ENCODE results near the gene SRGAP1.

The SRGAP1 gene

DNA sequence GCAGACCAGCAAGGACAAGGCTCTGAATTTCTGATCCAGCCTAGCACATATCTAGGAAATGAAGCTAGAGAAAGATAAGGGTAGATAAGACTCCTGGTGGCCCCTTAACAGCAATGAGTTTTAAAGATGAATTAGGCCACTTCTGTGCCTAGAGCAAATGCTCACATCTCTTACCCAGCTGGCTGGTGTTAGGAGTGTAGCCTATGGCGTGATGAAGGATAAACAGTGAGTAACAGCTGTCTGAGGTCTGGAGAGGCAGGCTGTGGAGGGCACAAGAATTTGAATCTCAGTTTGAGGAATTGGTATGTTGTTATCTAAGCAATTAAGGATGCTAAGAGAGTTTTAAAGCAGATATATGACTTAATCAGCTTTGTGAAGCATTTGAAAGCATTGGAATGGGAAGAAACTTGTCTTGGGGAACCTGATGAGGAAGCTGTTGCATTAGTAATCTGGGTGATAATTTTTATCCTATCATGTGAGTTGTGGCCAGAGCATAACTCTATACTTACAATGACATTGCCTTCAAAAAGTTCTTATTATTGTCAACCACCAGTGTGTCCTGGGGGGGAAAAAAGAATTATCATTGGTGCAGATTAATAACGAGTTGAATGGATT, 161.8 kb downstream of the SRGAP1 start:
- Histone ChIP-seq H4K20me1 (ENCODE audit: insufficient read depth, low read length) (no peaks in the 10 kb centered on the region), H3K79me2 (ENCODE audit: low read length) (no peaks in the 10 kb centered on the region), H3K4me1 (ENCODE audit: low read length) (no peaks in the 10 kb centered on the region), H3K27ac (ENCODE audit: low read length) (no peak overlapping the region), H2AFZ (ENCODE audit: low read length) (no peak overlapping the region), H3K4me2 (ENCODE audit: low read depth, low read length) (no peak overlapping the region), H3K27me3 (replicated peaks; ENCODE audit: insufficient read depth, low read length) (no peaks in the 10 kb centered on the region), H3K9ac (ENCODE audit: low read length) (no peak overlapping the region), H3K9me2 (replicated peaks; ENCODE audit: insufficient read depth, low read length) (no peaks in the 10 kb centered on the region), H3K4me3 (ENCODE audit: low read length) (no peak overlapping the region), H3K9me3 (replicated peaks; ENCODE audit: insufficient read depth, low read length) (no peaks in the 10 kb centered on the region), H3F3A (ENCODE audit: insufficient read depth, low read length) (no peaks in the 10 kb centered on the region), H3K36me3 (replicated peaks; ENCODE audit: insufficient read depth, low read length) (no peaks in the 10 kb centered on the region)
- DNase-seq = no peak
- TF ChIP-seq CTCF (IDR thresholded peaks at IDR 0.05; ENCODE audit: low read length) = no peak
- TF ChIP-seq EZH2 (optimal IDR thresholded peaks at IDR 0.05; ENCODE audit: low read depth, low read length) = no peak
- TF ChIP-seq EZH2phosphoT487 (IDR thresholded peaks at IDR 0.05; ENCODE audit: low read length) = no peak

- DNase-seq = no peak
- Histone ChIP-seq H2AFZ (ENCODE audit: low read length) (no peak overlapping the region), H4K20me1 (ENCODE audit: insufficient read depth, low read length) (no peaks in the 10 kb centered on the region), H3K4me3 (ENCODE audit: low read length) (no peak overlapping the region), H3K27me3 (replicated peaks; ENCODE audit: insufficient read depth, low read length) (no peaks in the 10 kb centered on the region), H3K9me3 (replicated peaks; ENCODE audit: insufficient read depth, low read length) (no peaks in the 10 kb centered on the region), H3F3A (ENCODE audit: insufficient read depth, low read length) (no peaks in the 10 kb centered on the region), H3K27ac (ENCODE audit: low read length) (no peak overlapping the region), H3K4me2 (ENCODE audit: low read depth, low read length) (no peak overlapping the region), H3K9ac (ENCODE audit: low read length) (no peak overlapping the region), H3K79me2 (ENCODE audit: low read length) (no peaks in the 10 kb centered on the region), H3K4me1 (ENCODE audit: low read length) (no peaks in the 10 kb centered on the region), H3K36me3 (replicated peaks; ENCODE audit: insufficient read depth, low read length) (no peaks in the 10 kb centered on the region), H3K9me2 (replicated peaks; ENCODE audit: insufficient read depth, low read length) (no peaks in the 10 kb centered on the region)
- TF ChIP-seq CTCF (IDR thresholded peaks at IDR 0.05; ENCODE audit: low read length) (no peak), EZH2 (optimal IDR thresholded peaks at IDR 0.05; ENCODE audit: low read depth, low read length) (no peak), EZH2phosphoT487 (IDR thresholded peaks at IDR 0.05; ENCODE audit: low read length) (no peak)
Measured at GRCh38 chr12:64007853-64008252, 163.4 kb downstream of the SRGAP1 start.

DNA sequence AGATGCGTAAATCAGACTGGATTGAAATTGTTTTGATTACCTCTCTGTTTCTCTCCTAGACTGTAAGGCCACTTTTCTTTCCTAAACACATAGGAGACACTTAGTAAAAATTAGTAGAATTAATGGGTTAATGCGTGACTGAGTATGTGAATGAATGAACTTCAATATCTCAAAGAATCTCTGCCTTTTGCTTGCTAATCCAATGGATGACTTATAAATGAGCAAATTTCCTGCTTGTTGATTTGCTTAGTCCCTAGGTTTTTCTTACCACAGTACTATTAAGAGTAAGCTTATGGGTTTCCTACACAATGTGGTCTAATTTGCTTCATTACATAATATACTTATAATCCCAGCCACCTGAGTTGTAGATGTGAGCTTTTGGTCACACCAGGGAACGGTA, 164.1 kb downstream of the SRGAP1 start:
- Histone ChIP-seq H3K27me3 (replicated peaks; ENCODE audit: insufficient read depth, low read length) (no peaks in the 10 kb centered on the region), H3K9ac (ENCODE audit: low read length) (no peak overlapping the region), H3K9me3 (replicated peaks; ENCODE audit: insufficient read depth, low read length) (no peaks in the 10 kb centered on the region), H3K4me2 (ENCODE audit: low read depth, low read length) (no peak overlapping the region), H3F3A (ENCODE audit: insufficient read depth, low read length) (no peaks in the 10 kb centered on the region), H3K79me2 (ENCODE audit: low read length) (no peaks in the 10 kb centered on the region), H3K36me3 (replicated peaks; ENCODE audit: insufficient read depth, low read length) (no peaks in the 10 kb centered on the region), H3K9me2 (replicated peaks; ENCODE audit: insufficient read depth, low read length) (no peaks in the 10 kb centered on the region), H3K4me1 (ENCODE audit: low read length) (no peaks in the 10 kb centered on the region), H3K27ac (ENCODE audit: low read length) (no peak overlapping the region), H2AFZ (ENCODE audit: low read length) (no peak overlapping the region), H4K20me1 (ENCODE audit: insufficient read depth, low read length) (no peaks in the 10 kb centered on the region), H3K4me3 (ENCODE audit: low read length) (no peak overlapping the region)
- DNase-seq = no peak
- TF ChIP-seq EZH2phosphoT487 (IDR thresholded peaks at IDR 0.05; ENCODE audit: low read length) = no peak
- TF ChIP-seq CTCF (IDR thresholded peaks at IDR 0.05; ENCODE audit: low read length) = no peak
- TF ChIP-seq EZH2 (optimal IDR thresholded peaks at IDR 0.05; ENCODE audit: low read depth, low read length) = no peak
